Putamen (tissue), 1 donor: ENCODE results near the gene TMEM178B.
"Not testable (repeated sequence)": the region's sequence is repeated elsewhere in the genome, so short reads cannot be mapped to it uniquely, and the experiment has no call there.

Experiments
- DNase-seq: peaks from one replicate; pipeline ENCODE4 v3.0.0-alpha.2; 2016; ENCODE audit warnings: low spot score

TMEM178B gene

DNA sequence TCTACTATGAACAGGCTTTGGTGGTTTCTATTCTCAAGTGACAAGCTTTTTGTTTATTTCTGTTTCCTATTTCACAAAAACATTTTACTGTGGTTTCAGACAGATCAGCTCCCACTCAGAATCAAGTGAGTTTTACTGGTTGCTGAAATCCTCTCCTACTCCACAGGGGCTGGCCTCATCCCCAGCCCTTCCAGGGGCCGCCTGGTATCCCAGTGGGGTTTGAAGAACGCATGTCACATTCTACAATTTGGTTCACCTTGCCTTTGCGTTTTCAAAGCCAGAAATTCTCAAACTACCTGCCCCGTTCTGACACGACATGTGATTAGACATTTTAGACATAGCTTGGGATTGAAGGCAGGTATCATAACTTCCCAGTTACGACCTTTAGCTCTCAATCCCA, 316.5 kb downstream of the TMEM178B start:
- no peak for DNase-seq

DNA sequence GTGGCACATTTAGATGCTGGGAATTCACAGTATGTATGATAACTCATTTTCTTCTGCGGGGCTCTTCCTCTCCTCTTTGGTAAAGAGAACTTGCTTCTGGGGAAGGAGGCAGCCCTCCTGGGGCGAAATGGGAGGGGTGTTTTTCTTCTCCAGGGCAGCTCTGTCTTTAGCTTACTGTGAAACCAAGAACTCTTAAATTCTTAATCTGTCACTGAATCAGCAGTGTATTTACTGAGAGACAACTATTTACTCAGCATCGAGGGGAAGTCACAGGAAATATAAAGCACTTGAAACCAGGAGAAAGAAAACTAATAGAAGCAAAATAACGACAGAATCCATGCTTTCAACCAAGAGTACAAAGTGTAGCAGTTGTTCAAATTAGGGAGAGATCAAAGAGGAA, 319.2 kb downstream of the TMEM178B start:
- no peak for DNase-seq

DNA sequence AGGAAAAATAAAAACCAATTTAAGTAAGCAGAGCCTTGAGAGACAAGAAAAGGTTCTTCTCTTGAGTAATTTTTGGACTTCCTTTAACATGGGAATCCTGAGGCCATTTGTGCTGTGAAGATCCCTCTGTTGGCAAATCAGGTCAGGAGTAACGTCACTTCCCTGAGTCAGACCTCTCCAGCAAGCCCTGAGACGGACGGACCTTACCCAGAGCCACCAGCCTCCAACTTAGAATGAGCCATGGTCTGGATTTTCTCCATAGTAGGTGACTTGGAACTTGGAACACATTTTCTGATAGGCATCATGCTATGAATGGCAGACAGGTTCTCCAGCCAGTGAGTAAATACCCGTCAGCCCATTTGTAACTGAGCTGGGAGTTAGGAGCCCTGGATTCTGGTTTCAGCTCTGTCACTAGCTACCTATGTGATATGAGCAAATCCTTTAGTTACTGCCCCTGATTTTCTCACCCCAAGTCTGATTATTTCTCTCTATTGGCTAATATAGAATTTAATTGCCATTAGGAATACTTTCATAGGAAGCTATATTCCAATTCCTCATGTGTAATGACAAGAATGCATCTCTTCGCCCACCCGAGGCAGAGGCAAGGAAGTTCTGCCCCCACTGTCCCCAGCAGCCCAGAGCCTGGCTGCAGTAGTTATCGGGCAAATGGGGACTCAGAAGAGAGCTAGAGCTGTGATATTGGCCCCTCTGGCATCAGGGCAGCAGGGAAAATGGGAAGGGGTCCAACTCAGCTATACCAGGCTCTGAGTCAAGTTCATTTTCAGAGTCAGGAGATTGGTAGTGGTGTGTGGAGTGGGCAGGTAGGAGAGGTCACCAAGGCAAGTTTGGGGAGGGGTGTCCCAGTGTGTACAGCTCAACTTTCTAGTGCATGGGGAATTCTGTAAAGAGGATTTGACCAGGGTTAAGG, 323.6 kb downstream of the TMEM178B start:
- DNase-seq, result no peak

DNA sequence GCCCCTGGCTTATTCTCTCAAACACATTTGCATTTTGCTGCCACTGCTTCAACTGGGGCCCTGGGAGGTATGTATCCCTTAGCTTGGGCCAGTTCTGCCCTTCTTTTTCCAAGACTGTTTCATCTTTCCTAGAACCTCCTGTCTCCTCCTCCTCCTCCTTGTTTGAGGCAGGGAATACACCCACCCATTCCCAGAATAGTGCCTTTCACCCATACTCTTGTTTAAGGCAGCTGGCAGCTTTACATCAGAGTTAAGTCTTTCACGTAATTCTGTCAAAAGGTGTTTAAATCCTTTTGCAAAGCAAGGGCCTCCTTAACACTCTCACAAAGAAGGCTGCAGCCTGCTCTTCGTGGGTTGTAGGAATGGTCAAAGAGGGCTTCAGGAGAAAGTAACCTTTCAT, 326.5 kb downstream of the TMEM178B start:
- DNase-seq, result peak; percentile 61

DNA sequence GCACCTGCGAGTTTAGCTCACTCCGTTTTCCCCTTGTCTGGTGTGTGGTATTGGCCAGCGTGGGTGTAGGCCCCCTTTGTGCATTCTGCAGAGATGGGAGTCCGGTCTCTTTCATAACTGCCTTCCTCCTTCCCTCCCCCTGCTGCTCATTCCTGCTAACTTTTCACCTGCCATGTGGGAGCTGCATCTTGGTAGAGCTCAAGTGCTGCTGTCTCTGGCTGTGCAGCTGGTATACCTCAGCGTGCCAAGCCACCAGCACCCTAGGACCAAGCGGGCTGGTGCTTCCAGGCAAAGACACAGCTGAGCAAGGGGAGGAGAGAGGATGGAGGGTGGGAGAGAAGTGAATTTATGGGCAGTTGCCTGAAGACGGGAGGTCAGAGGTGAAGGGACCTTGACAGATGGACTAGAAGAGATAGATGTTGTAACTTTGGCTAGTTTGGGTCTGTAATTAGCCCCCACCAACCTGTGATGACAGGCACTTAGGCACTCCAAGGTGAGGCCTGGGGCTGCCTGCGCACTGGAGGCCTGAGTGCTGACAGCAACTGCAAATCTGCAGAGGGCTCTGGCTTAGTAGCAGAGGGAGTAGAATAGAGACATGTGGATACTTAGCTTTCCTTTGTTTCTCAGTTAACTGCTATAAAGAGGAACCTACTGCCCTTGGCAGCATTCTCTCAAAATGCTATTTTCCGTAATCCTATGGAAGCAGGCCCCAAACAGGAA, 328.6 kb downstream of the TMEM178B start:
- DNase-seq, result no peak

DNA sequence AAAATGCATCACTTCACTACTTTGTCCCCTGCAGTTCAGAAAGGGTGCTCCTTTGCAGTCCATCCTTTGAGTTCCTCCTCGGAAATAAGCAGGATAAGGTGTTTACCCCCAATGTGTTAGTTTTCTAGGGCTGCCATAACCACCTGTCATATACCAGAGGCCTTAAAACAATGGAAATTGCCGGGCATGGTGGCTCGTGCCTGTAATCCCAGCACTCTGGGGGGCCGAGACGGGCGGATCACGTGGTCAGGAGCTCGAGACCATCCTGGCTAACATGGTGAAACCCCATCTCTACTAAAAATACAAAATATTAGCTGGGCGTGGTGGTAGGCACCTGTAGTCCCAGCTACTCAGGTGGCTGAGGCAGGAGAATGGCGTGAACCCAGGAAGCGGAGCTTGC, 330.0 kb downstream of the TMEM178B start:
- DNase-seq, result not testable (repeated sequence)

DNA sequence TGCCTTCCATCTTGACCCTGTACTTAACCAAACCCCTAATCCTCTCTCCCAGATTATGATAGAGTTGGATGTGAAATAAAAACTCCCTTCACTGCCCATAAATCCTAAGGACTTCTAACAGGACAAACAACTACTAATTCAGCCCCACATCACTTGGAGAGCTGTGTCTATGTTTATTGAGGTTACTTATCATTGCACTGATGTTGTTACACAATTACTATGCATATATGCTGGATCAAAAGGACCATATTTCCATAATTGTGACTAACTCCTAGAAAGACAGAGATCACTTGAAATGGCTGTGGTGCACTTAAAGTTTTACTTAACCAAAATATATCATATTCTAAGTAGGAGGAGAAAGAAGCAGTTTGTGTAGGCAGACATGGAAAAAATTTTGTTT, 332.5 kb downstream of the TMEM178B start:
- DNase-seq, result no peak

DNA sequence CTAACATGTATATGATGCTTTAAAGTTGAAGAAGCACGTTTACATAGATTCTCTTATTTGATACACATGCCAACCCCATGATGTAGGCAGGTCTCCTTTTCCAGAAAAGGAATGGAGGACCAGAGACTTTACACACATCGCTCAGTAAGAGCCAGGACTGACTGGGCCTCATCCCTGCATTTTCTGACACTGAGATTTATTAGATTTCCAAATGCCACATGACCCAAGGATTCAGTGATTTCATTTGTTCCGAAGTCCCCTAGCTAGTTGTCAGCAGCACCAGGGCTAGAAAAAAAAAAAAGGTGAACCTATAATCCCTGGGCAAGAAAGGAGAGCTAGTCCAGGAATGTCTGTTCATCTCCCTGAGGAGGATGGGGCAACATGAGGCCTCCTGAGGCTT, 334.0 kb downstream of the TMEM178B start:
- no peak for DNase-seq

DNA sequence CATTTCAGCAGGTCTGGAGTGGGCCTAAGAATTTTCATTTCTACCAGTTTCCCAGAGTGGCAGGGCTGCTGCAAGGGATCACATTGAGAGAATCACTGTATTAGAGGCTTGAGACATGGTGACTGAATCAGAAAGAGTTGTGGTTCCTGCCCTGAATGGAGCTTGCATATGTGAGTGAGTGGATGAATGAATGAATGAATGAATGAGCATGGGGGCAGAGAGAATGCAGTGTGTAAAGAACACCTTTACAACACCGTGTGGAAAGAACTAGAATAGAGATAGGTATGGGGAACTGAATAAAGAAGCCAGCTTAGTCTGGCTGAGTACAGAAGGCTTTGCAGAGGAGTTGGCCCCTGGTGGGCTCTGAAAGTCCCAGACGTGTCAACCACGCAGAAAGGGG, 334.6 kb downstream of the TMEM178B start:
- DNase-seq, result no peak

DNA sequence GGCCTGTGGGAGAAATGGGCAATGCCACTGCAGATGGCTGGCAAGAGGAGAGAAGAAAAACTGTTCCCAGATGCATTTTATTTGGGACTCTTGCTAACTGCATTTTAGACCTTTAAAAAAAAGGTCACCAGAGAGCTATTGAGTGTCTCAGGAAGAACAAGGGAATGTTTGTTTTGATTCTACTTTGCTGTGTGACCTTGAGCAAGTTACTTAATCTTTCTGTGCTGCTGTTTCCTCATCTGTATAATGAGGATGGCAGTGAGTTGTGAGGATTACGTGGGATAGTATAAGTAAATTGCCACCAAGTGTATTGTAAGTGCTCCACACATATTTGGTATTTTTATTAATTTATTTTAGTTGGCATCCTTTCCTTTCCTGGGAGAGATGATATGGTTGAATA, 335.4 kb downstream of the TMEM178B start:
- DNase-seq, result no peak

DNA sequence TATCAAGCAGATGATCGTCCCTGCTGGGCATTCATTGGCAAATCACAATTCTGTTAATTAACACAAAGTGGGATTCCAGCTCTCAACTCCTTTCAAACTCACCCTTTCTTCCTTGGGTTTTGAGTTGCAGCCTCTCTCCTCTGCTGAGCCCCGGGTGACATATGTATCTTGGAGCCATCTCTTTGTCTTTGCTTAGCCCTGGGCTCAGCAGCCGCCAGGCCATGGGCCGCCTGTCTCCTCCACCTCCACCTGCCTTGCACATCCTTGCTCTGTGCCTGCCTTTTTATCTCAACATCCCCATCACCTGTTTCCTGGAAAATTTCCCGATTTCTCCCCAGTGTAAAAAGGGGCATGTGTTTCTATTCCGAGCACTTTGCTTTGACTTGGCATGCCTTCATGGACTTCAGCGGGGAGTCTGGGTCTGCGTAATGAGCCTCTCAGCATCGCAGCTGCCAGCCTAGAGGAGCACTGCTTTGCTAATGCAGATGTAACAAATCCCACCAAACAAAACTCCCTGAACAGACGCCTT, 336.0 kb downstream of the TMEM178B start:
- DNase-seq, result peak; percentile 58

DNA sequence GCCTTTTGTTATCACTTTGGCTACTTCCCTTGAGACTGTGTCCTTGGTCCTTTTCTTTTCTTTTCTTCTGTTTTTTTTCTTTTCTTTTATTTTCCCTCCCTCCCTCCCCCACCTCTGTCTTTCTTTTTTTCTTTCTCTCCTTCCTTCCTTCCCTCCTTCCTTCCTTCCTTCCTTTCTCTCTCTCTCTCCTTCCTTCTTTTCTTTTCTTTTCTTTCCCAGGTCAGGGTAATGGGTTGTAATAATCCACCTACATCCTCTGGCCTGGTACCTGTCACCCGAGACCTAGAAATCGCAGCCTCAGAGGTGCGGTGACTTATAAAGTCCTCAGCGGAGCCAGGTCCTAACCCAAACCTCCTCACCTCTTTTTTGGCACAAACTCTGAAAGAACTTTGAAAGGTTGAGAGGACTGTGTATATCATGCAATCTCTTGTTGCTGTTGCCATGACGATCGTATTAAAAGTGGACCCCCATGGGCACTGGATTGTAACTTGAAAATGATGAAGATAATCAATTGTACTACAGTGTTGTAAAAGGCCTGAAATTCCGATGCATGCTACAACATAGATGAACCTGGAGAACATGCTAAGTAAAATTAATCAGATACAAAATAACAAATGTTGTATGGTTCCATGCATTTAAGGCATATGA, 336.6 kb downstream of the TMEM178B start:
- DNase-seq, result no peak

DNA sequence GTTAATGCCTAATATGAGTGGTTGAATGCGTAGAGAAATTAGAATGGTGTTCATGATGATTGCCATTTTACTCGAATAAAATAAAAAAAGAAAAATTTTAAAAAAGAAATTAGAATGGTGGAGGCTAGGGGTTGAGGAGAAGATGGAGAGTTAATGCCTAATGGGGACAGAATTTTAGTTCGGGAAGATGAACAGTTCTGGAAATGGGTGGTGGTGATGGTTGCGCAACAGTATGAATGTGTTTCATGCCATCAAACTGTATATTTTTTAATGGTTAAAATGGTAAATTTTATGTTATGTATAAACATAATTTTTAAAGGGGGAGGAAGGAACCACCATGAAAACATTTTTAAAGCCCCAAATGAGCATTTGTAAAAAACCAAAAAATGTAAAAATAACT, 337.3 kb downstream of the TMEM178B start:
- DNase-seq, result no peak

DNA sequence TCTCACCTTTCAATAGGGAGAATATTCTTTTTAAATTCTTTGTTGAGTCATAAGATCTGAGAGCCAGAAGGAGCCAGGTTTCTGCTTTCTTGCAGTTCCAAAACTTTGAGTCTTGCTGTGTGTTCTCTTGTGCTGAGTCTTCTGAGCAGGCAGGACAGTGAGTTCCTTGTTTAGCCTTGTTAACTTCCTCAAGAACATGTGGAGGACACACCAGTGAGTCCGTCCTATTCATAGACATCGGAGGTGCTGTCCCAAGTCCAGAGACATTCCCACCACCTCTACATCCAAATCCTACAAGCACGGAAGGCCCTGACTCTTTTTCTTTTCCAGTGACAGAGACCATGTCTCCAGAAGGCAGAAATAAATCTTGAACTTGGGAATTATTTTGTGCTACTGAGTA, 342.1 kb downstream of the TMEM178B start:
- DNase-seq, result no peak

DNA sequence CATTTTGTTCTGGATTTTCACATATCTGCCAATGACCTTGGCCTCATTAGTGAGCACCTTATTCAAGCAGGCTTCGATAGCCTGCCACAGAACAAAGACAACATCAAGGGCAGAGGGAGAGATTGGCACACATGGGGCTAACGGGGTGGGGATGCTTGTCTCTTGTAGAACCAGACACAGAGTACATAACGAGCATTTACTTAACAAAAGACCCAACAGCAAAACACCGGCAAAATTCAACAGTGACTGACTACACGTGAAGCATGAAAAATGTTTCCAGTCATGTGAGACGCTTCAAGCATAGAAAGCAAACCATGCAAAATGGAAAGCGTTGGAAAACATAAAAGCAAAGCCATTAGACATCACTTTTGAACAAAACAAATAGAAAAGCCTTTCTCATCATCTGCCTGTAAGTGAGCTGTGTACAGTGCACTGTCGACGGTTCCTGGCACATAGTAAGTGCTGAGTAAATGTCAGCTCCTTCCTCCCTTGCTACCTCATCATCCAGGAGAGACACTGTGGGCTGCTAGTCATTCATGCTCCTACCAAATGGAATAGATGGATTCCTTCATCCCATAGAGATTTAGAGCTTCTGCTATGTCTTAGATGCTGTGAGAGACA, 342.9 kb downstream of the TMEM178B start:
- no peak for DNase-seq

DNA sequence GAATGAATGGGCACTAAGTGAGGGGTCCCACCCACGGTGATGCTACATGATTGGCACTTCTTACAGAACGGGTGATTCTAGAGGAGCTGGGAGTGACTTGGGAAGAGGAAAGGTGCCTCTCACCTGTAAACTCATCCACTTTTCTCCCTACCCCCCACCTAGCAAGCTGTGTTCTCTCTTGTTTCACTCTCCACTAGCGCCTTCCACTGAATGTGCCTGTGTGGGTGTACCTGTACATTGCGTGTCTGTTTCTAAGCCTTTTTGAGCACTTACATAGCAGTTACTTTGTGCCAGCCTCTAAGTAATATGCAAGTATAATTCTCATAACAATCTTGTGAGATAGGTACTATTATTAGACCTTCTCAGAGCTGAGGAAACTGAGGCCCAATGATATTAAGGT, 343.6 kb downstream of the TMEM178B start:
- peak; percentile 42 for DNase-seq

DNA sequence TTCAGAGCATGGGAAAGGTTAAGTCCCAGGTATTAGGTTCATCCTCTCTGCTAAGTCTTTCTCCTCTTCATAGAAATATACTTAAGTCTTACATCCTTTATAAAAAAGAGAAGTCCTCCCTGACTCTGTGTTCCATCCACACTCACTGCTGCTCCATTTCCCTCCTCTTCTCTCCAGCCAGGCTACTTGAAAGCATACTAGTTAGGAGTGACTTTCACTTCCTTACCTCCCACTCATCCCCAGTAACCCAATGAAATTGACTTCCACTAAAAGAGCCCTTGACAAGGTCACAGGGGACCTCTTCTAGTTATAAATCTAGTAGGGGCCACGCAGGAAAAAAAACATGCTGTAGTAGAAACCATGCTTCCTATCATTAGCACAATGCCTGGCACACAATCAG, 344.2 kb downstream of the TMEM178B start:
- no peak for DNase-seq

DNA sequence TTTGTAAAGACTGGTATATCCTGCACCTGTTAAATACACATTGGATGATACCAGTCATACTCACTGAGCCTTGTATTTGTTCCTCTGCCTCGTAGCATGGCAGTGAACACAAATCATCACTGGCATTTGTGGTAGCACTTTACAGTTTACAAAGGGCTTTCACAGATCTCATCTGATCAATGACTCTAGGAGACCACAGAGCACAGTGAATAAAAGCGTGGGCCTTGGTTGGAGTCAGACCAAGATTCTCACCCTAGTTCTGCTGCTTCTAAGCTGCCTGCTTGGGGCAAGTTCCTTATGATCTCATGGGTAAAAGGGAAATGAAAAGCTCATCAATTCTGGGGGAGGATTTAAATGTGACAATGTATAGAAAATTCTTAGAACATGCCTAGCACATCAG, 347.4 kb downstream of the TMEM178B start:
- DNase-seq, result no peak

DNA sequence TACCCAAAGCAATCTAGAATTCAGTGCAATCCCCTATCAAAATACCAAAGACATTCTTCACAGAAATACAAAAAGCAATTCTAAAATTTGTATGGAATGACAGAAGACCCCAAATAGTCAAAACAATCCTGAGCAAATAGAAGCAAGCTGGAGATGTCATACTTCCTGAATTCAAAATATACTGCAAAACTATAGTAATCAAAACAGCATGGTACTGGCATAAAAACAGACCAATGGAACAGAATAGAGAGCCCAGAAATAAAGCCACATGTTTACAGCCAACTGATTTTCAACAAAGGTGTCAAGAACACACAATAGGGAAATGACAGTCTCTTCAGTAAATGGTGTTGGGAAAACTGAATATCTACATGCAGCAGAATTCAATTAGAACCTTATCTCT, 353.3 kb downstream of the TMEM178B start:
- DNase-seq, result no peak

DNA sequence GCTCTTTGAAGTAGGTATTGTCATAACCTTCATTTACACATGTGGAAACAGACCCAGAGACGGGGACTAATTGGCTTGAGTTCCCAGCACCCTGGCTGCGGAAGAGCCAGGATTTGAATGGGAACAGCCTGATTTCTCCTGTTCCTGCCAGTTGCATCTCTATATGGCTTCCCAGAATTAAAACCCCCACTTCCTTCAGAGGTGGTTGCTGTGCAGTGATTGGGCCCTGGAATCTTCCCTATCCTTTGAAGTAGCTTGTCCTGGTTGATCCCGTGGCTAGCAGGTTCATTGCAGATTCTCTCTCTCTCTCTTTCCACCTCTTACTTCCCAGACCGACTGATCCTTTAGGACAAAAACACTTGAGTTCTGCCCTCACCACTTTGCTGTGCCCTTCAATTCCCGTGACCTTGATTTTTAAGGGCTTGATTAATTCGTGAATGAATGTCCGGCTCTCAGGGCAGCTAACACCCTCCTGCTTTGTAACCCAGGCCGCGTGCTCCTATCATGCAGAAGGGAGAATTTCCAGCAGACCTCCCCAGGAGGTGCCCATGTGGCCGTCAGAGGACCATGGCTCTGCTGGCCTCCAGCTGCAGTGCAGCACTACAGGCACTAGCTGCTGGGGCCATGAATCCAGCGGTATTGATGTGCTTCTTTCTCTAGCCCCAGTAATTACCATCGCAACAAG, 356.7 kb downstream of the TMEM178B start:
- DNase-seq, result no peak

DNA sequence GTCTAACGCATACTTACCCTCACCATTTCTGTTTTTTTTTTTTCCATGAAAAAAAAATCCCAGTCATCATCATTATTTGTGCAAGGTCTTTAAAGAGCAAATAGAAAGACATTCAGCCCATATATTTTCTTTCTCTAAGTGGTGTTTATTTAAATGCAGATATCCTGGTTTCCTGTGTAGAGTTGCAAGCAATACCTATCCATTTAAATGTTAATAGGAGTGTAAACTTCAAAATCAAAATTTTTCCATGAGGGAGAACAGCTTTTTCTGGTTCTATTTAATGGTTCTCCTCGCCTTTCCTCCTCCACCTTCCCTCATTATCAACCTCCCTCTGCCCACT, 357.2 kb downstream of the TMEM178B start:
- DNase-seq, result peak; percentile 55

DNA sequence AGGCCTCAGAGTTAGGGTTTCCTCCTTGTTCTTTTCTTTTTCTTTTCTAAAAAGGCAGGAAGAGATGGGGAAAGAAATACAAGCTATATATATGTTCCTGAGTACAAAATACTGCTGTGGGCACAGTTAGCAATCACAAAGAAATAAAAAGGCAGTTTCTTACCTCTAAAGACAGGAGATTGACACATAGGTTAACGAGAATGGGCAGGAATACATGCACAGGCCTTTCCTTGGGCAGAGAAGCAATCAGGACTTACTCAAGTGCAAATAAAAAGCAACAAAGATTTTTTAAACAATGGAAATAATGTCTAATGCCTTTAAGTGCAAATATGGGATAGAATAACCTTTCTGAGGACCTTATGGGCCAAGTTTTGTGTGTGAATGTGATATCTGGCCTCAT, 357.8 kb downstream of the TMEM178B start:
- no peak for DNase-seq
